HepG2 (cell line): ENCODE data around the gene SLC31A2.

Experiments used
- CEBPZ ChIP-seq: IDR thresholded peaks from 2 replicates; pipeline ENCODE4 v1.6.1; 2012; ENCODE audit warnings: low read length, improper control_type of control experiment
- CTCF ChIP-seq: sonication (generic); formaldehyde crosslinking; IDR thresholded peaks from 2 replicates; pipeline ENCODE4 v1.5.0; 2020; ENCODE audit warnings: mild to moderate bottlenecking, missing genetic modification reagents, moderate library complexity
- PRDM10 ChIP-seq: sonication (generic); formaldehyde crosslinking; IDR thresholded peaks from 2 replicates; pipeline ENCODE4 v1.4.0; 2020; ENCODE audit warnings: low read depth, missing genetic modification reagents
- TBP ChIP-seq: sonication (generic); formaldehyde crosslinking; IDR thresholded peaks from 2 replicates; pipeline ENCODE4 v1.5.0; 2020; ENCODE audit warnings: missing genetic modification reagents
- TP53 ChIP-seq: sonication (generic); formaldehyde crosslinking; conservative IDR thresholded peaks from 2 replicates; pipeline ENCODE4 v1.4.0; 2020; ENCODE audit warnings: missing genetic modification reagents
- UBTF ChIP-seq: sonication (generic); formaldehyde crosslinking; IDR thresholded peaks from 2 replicates; pipeline ENCODE4 v1.4.0; 2020; ENCODE audit warnings: mild to moderate bottlenecking, missing genetic modification reagents
- ZNF281 ChIP-seq: sonication (generic); formaldehyde crosslinking; IDR thresholded peaks from 2 replicates; pipeline ENCODE4 v1.4.0; 2020; ENCODE audit warnings: missing genetic modification reagents, borderline replicate concordance
- ZNF354B ChIP-seq: sonication (generic); formaldehyde crosslinking; IDR thresholded peaks from 2 replicates; pipeline ENCODE4 v1.8.0; 2022; ENCODE audit warnings: mild to moderate bottlenecking, missing genetic modification reagents
- ZNF512 ChIP-seq: sonication (generic); formaldehyde crosslinking; IDR thresholded peaks from 2 replicates; pipeline ENCODE4 v1.4.0; 2020; ENCODE audit warnings: mild to moderate bottlenecking, missing genetic modification reagents
- ZNF513 ChIP-seq: sonication (generic); formaldehyde crosslinking; conservative IDR thresholded peaks from 2 replicates; pipeline ENCODE4 v1.5.0; 2020; ENCODE audit warnings: missing genetic modification reagents
- ZNF619 ChIP-seq: sonication (generic); formaldehyde crosslinking; IDR thresholded peaks from 2 replicates; pipeline ENCODE4 v1.4.0; 2020; ENCODE audit warnings: mild to moderate bottlenecking, missing genetic modification reagents

GRCh38 chr9:113143432-113144227 lies 7.2 kb upstream of the SLC31A2 start:
- no peak for TF ChIP-seq CTCF (CRISPR knock-in tag)
- no peak for TF ChIP-seq ZNF513 (CRISPR knock-in tag)
- TF ChIP-seq UBTF (CRISPR knock-in tag): no peak
- no peak for TF ChIP-seq ZNF619 (CRISPR knock-in tag)
- TF ChIP-seq ZNF281 (CRISPR knock-in tag): no peak
- no peak for TF ChIP-seq PRDM10 (CRISPR knock-in tag)
- TF ChIP-seq TBP (CRISPR knock-in tag): no peak
- no peak for TF ChIP-seq TP53 (CRISPR knock-in tag)
- TF ChIP-seq ZNF512 (CRISPR knock-in tag): no peak
- TF ChIP-seq CEBPZ: no peak
- no peak for TF ChIP-seq ZNF354B
